IMR-90 (cell line): ENCODE measurements around the gene PEX26. TPM values are rescaled to one million over a fixed set of nuclear protein-coding genes. Genes with fewer than 3 reads are reported as not detected.

Source experiments
- ATAC-seq: fragments of 200-7000 bp; cut with Tn5 transposase; 2 replicates; pipeline ENCODE4 v1.9.1; 2020; ENCODE audit warnings: low read depth, mild to moderate bottlenecking, moderate library complexity
- BruUV-seq: library from RNA; stranded (reverse); fragments of 400-500 nt; replicated peaks from 2 replicates; lab custom pipeline; 2021; lab: Mats Ljungman, UMichigan
- CTCF ChIA-PET: fragments of 300-600 bp; formaldehyde crosslinking; extraction: SDS; loops from one replicate; lab custom pipeline; 2021; ENCODE audit warnings: antibody characterized with exemption; lab: Yijun Ruan, JAX
- POLR2A ChIA-PET: fragments of 300-600 bp; sonication (Branson Sonifier 250); formaldehyde crosslinking; loops from one replicate; lab custom pipeline; 2022; ENCODE audit warnings: antibody characterized with exemption; ENCODE audit not compliant: unreplicated experiment; lab: Charles Lee
- DNase-seq: peaks from one replicate; pipeline ENCODE4 v3.0.0; 2013
- H2AFZ ChIP-seq: replicated peaks from 2 replicates; pipeline ENCODE3; 2013; ENCODE audit warnings: low read length, mild to moderate bottlenecking; ENCODE audit not compliant: poor library complexity
- H2AK5ac ChIP-seq: 2 replicates; pipeline ENCODE4 v1.6.1; 2013; ENCODE audit warnings: low read depth, low read length, inconsistent platforms
- H2AK9ac ChIP-seq: replicated peaks from 2 replicates; pipeline ENCODE3; 2013; ENCODE audit warnings: mild to moderate bottlenecking, low read depth, low read length, moderate library complexity; ENCODE audit not compliant: poor library complexity
- H2BK120ac ChIP-seq: 2 replicates; pipeline ENCODE4 v1.6.1; 2013; ENCODE audit warnings: low read depth, low read length, inconsistent platforms
- H2BK15ac ChIP-seq: 3 replicates; pipeline ENCODE4 v1.6.1; 2013; ENCODE audit warnings: low read depth, low read length, inconsistent platforms
- H2BK20ac ChIP-seq: 2 replicates; pipeline ENCODE4 v1.6.1; 2013; ENCODE audit warnings: low read depth, mild to moderate bottlenecking, inconsistent platforms, low read length, moderate library complexity
- H2BK5ac ChIP-seq: 2 replicates; pipeline ENCODE4 v1.6.1; 2013; ENCODE audit warnings: mild to moderate bottlenecking, low read depth, low read length, inconsistent platforms; ENCODE audit not compliant: poor library complexity, severe bottlenecking
- H3K14ac ChIP-seq: replicated peaks from 2 replicates; pipeline ENCODE4 v1.6.1; 2013; ENCODE audit warnings: low read depth, low read length, inconsistent platforms
- H3K18ac ChIP-seq: 2 replicates; pipeline ENCODE4 v1.6.1; 2013; ENCODE audit warnings: low read depth, low read length, control low read depth
- H3K23ac ChIP-seq: 2 replicates; pipeline ENCODE4 v1.6.1; 2013; ENCODE audit warnings: low read depth, low read length, inconsistent platforms
- H3K27ac ChIP-seq: 2 replicates; pipeline ENCODE4 v1.5.1; 2013; ENCODE audit warnings: mild to moderate bottlenecking, control low read depth, low read length; ENCODE audit not compliant: insufficient read depth
- H3K27me3 ChIP-seq: 2 replicates; pipeline ENCODE4 v1.6.1; 2013; ENCODE audit warnings: low read length; ENCODE audit not compliant: control insufficient read depth, insufficient read depth
- H3K36me3 ChIP-seq: 2 replicates; pipeline ENCODE4 v1.6.1; 2013; ENCODE audit warnings: low read length, mixed read lengths; ENCODE audit not compliant: control insufficient read depth, insufficient read depth
- H3K4ac ChIP-seq: 2 replicates; pipeline ENCODE4 v1.6.1; 2013; ENCODE audit warnings: low read depth, low read length, inconsistent platforms
- H3K4me1 ChIP-seq: 2 replicates; pipeline ENCODE4 v1.6.1; 2013; ENCODE audit warnings: low read length, mixed read lengths; ENCODE audit not compliant: control insufficient read depth, insufficient read depth
- H3K4me2 ChIP-seq: 2 replicates; pipeline ENCODE4 v1.6.1; 2013; ENCODE audit warnings: low read depth, mild to moderate bottlenecking, control low read depth, low read length, moderate library complexity
- H3K4me3 ChIP-seq: 2 replicates; pipeline ENCODE4 v1.5.1; 2013; ENCODE audit warnings: low read depth, mild to moderate bottlenecking, control low read depth, low read length, moderate library complexity; ENCODE audit not compliant: insufficient read depth
- H3K56ac ChIP-seq: 2 replicates; pipeline ENCODE4 v1.6.1; 2013; ENCODE audit warnings: low read length, inconsistent platforms; ENCODE audit not compliant: insufficient read depth; ENCODE audit errors: extremely low read depth
- H3K79me1 ChIP-seq, 2 experiments: 2 replicates each; pipeline ENCODE4 v1.6.1; 2013; ENCODE audit warnings: low read length in 2 of 2, inconsistent platforms in 1 of 2, low read depth in 1 of 2
- H3K9ac ChIP-seq: 2 replicates; pipeline ENCODE4 v1.6.1; 2013; ENCODE audit warnings: low read depth, low read length, control low read depth
- H3K9me1 ChIP-seq: 2 replicates; pipeline ENCODE4 v1.6.1; 2013; ENCODE audit warnings: low read length, inconsistent platforms; ENCODE audit not compliant: insufficient read depth
- H3K9me3 ChIP-seq: 2 replicates; pipeline ENCODE4 v1.6.1; 2013; ENCODE audit warnings: low read length; ENCODE audit not compliant: control insufficient read depth, insufficient read depth
- H4K20me1 ChIP-seq: 2 replicates; pipeline ENCODE4 v1.6.1; 2013; ENCODE audit warnings: low read length, inconsistent platforms; ENCODE audit not compliant: insufficient read depth
- H4K5ac ChIP-seq: 2 replicates; pipeline ENCODE4 v1.6.1; 2013; ENCODE audit warnings: mild to moderate bottlenecking, low read depth, low read length, control low read depth
- H4K8ac ChIP-seq, 2 experiments: 2 replicates each; pipeline ENCODE4 v1.6.1; 2013; ENCODE audit warnings: low read depth in 2 of 2, low read length in 2 of 2, control low read depth in 1 of 2, inconsistent platforms in 1 of 2
- H4K91ac ChIP-seq: 2 replicates; pipeline ENCODE4 v1.6.1; 2013; ENCODE audit warnings: low read depth, low read length, inconsistent platforms; ENCODE audit not compliant: insufficient read depth
- CEBPB ChIP-seq: IDR thresholded peaks from 2 replicates; pipeline ENCODE4 v1.6.1; 2012; ENCODE audit warnings: low read depth, low read length, improper control_type of control experiment
- CHD1 ChIP-seq: IDR thresholded peaks from 2 replicates; pipeline ENCODE4 v1.6.1; 2012; ENCODE audit warnings: low read depth, low read length, improper control_type of control experiment
- ELK1 ChIP-seq: fragments of 150-350 bp; IDR thresholded peaks from 2 replicates; pipeline ENCODE4 v1.6.1; 2016; ENCODE audit warnings: low read depth, mild to moderate bottlenecking, low read length, moderate library complexity, borderline replicate concordance
- MAFK ChIP-seq: IDR thresholded peaks from 2 replicates; pipeline ENCODE4 v1.6.1; 2012; ENCODE audit warnings: low read depth, low read length, improper control_type of control experiment
- NFE2L2 ChIP-seq: fragments of 150-350 bp; IDR thresholded peaks from 2 replicates; pipeline ENCODE4 v1.6.1; 2016; ENCODE audit warnings: low read depth, mild to moderate bottlenecking, low read length
- RCOR1 ChIP-seq: IDR thresholded peaks from 2 replicates; pipeline ENCODE4 v1.6.1; 2012; ENCODE audit warnings: mild to moderate bottlenecking, low read length, improper control_type of control experiment; ENCODE audit not compliant: insufficient replicate concordance
- SMC3 ChIP-seq: fragments of 150-350 bp; IDR thresholded peaks from 2 replicates; pipeline ENCODE4 v1.6.1; 2016; ENCODE audit warnings: low read depth, mild to moderate bottlenecking, antibody characterized with exemption, low read length, moderate library complexity
- WGBS, 2 experiments: methylation state at CpG; one replicate each; pipeline versions ENCODE4 v1.1.5 to v1.1.7; 2013; ENCODE audit warnings: missing lambda C conversion rate in 2 of 2; ENCODE audit not compliant: insufficient read length in 1 of 2; ENCODE audit errors: extremely low coverage in 2 of 2; 5-methylcytosine and 5-hydroxymethylcytosine counted together
- dilution Hi-C: fragments of 300-500 bp; cut with HindIII; formaldehyde crosslinking; loops from one replicate; pipeline ENCODE4 v1.14.3; 2018; ENCODE audit warnings: low sequenced_read_pairs; ENCODE audit not compliant: unreplicated experiment
- in situ Hi-C: fragments of 300-500 bp; cut with MboI; formaldehyde crosslinking; loops from 3 replicates; pipeline ENCODE4 v1.14.3; 2019; ENCODE audit warnings: low sequenced_read_pairs, inconsistent platforms, mixed read lengths
- intact Hi-C: fragments of 100-400 bp; cut with micrococcal nuclease; formaldehyde crosslinking; loops from 2 replicates; pipeline ENCODE4 v1.10.0; 2022
- polyA plus RNA-seq, 3 experiments: library from polyadenylated mRNA; depleted of rRNA; stranded (reverse); fragments of >200 nt; gene quantifications; 2 replicates each; pipeline ENCODE4 v1.2.3, GENCODE V29; 2012; ENCODE audit warnings: low replicate concordance in 1 of 3
- total RNA-seq: library from RNA; depleted of rRNA; stranded (reverse); fragments of >200 nt; gene quantifications from 2 replicates; pipeline ENCODE4 v1.2.3, GENCODE V29; 2012

The PEX26 gene
- total and polyA plus RNA-seq, 2 of the 4 experiments (the other 2 are of a cell fraction), result 12.2 to 18.5 TPM

- no peak for TF ChIP-seq MAFK
- peak; percentile 18 for TF ChIP-seq RCOR1
- no peak for TF ChIP-seq NFE2L2
- TF ChIP-seq CHD1, result no peak
- TF ChIP-seq SMC3, result no peak
Observed at GRCh38 chr22:18077639-18078328, at the start of gene PEX26 (continued).

DNA sequence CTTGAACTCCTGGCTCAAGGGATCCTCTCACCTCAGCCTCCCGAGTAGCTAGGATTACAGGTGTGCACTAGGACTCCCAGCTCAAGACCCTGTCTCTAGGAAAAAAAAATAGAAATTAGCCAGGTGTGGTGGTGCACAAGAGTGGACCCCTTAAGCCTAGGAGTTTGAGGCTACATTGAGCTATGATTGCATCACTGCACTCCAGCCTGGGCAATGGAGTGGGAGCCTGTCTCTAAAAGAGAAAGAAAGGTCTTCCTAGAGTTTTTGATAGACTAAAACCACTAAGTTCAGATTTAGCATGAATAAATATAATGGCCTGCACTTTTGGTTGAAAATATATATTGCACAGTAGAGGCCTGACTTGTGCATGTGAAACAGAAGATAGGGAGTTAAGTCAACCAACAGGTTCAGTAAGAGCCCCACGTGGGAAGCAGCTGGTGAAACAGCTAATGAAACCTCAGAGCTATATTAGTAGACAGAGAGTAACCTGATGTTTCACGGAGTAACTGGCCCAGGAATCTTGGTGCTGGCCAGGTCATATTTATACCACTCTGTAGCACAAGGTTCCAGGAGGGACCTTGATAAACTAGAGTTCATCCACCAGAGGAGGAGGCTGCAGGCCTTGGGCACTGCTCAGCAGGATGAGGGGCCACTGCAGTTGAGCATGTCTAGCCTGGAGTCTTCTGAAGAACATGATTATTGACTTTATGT lies 48.8 kb upstream of the PEX26 start:
- dilution Hi-C loops (no loop called here), in situ Hi-C loops (no loop called here), intact Hi-C loops (no loop called here)
- Histone ChIP-seq H4K8ac (no peak overlapping the region), H3K4ac (no peak overlapping the region), H2BK120ac (no peak overlapping the region), H4K20me1 (peaks cover 5% of the 10 kb centered on the region; the same call in 1 of the 2 replicates), H3K14ac (no peak overlapping the region), H3K27me3 (no peaks in the 10 kb centered on the region), H3K36me3 (no peaks in the 10 kb centered on the region), H2BK15ac (no peak overlapping the region), H4K5ac (no peak overlapping the region), H3K56ac (no peak overlapping the region), H2AK9ac (no peak overlapping the region), H2BK5ac (no peak overlapping the region), H3K79me1 (no peaks in the 10 kb centered on the region), H2AK5ac (no peak overlapping the region), H3K9me3 (no peaks in the 10 kb centered on the region), H3K18ac (no peak overlapping the region), H3K9me1 (peaks cover 12% of the 10 kb centered on the region), H3K4me2 (no peak overlapping the region), H3K23ac (no peak overlapping the region), H2BK20ac (no peak overlapping the region), H3K4me3 (no peak overlapping the region), H2AFZ (no peak overlapping the region), H3K4me1 (peaks cover 12% of the 10 kb centered on the region), H3K27ac (no peak overlapping the region), H4K91ac (no peak overlapping the region), H3K9ac (no peak overlapping the region)
- ChIA-PET POLR2A (no interaction called here), CTCF (no interaction called here)
- ATAC-seq (no peak), DNase-seq (no peak)
- TF ChIP-seq CEBPB (0 out of 2 replicates have a peak, but pooled peaks have one; percentile 7), ELK1 (no peak)
- BruUV-seq, result no TSS peak
- WGBS, 2 experiments, result 60% methylated on average over 1 of the region's 3 CpGs; no CpG with 5 or more reads in 1 of the 2 experiments
